ENCODE data around the gene SLC2A2. TPM values are rescaled to one million over a fixed set of nuclear protein-coding genes. Genes with fewer than 3 reads are reported as not detected.

Gene SLC2A2
- total and polyA plus RNA-seq, 2 donors: 0.05 TPM; not detected in 1

DNA sequence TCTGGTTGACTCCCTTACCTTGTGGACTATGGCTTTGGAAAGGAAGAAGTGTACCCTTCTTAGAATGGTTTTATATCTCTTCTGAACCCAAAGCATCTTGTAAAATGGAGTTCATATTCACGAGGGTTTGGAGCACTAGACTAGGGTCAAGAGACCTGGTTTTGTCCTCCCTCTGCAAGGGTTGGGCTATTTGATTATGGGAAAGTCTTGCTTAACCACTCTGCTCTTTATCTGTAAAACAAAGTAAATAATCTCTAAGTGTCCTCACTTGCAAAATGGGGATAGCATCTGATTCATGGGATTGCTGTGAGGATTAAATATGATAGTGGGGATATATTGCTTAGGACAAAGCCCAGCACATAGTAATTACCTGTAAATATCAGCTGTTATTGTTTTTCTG, 17.9 kb upstream of the SLC2A2 start:
- Histone ChIP-seq H3K4me3 (ENCODE audit: low read length in 2 of 2) (no peak overlapping the region), H3K36me3 (ENCODE audit: control insufficient read depth in 2 of 2, insufficient read depth in 2 of 2, low read length in 1 of 2) (no peaks in the 10 kb centered on the region), H3K9me3 (ENCODE audit: control insufficient read depth in 2 of 2, insufficient read depth in 1 of 2, low read length in 1 of 2) (no peaks in the 10 kb centered on the region), H3K27ac (ENCODE audit: low read depth in 1 of 2, low read length in 1 of 2) (no peak overlapping the region), H3K27me3 (ENCODE audit: control insufficient read depth in 2 of 2, insufficient read depth in 1 of 2, low read length in 1 of 2) (no peaks in the 10 kb centered on the region), H3K4me1 (ENCODE audit: control insufficient read depth in 2 of 2, insufficient read depth in 2 of 2, low read length in 2 of 2) (no peaks in the 10 kb centered on the region)
- DNase-seq (ENCODE audit: low read depth in 6 of 9, low spot score in 9 of 9): no peak
- 43% methylated on average over 1 of the region's 1 CpG for WGBS

DNA sequence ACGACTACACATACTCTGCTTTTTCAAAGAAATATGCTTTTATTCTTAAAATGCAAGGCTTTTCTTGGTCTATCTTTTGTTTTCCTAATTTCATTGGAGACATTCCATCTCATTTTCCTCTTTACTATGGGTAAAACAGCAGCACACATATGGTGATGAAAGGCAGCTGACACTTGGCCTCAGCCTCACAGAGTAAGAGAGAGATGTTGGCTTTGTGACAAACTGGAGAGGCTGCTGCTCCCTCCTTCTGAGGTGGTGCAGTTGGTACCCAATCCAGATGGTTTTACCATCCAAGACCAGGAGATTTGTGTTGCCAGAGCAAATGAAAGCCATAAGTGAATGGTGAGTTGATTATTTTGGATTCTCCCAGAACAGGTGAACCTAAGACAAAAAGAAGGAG, 13.2 kb upstream of the SLC2A2 start:
- no peaks in the 10 kb centered on the region for H3K36me3 ChIP-seq (ENCODE audit: control insufficient read depth in 2 of 2, insufficient read depth in 2 of 2, low read length in 1 of 2)
- DNase-seq (ENCODE audit: low read depth in 6 of 9, low spot score in 9 of 9): no peak
- H3K9me3 ChIP-seq (ENCODE audit: control insufficient read depth in 2 of 2, insufficient read depth in 1 of 2, low read length in 1 of 2): no peaks in the 10 kb centered on the region
- 92% methylated on average over 1 of the region's 1 CpG for WGBS
- no peak overlapping the region for H3K4me3 ChIP-seq (ENCODE audit: low read length in 2 of 2)
- no peak overlapping the region for H3K27ac ChIP-seq (ENCODE audit: low read depth in 1 of 2, low read length in 1 of 2)
- H3K4me1 ChIP-seq (ENCODE audit: control insufficient read depth in 2 of 2, insufficient read depth in 2 of 2, low read length in 2 of 2): no peaks in the 10 kb centered on the region
- H3K27me3 ChIP-seq (ENCODE audit: control insufficient read depth in 2 of 2, insufficient read depth in 1 of 2, low read length in 1 of 2): no peaks in the 10 kb centered on the region

DNA sequence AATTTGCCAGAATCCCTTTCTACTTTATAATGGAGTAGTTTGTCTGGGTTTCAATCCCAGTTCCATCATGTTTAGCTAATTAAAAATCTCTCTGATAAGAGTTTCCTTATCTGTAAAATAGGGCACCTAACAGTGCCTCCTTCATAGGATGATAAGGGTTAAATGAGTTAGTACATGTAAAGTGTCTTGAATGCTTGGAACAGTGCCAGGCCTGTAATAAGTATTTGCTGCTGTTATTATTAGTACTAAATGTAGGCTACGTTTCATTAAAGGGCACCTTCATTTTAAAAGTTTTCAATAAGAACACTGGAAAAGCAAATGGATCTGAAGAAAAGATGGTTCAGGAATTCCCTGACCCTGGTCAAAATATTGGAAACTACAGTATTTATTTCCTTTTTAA, 11.8 kb upstream of the SLC2A2 start:
- H3K27ac ChIP-seq (ENCODE audit: low read depth in 1 of 2, low read length in 1 of 2): no peak overlapping the region
- DNase-seq (ENCODE audit: low read depth in 6 of 9, low spot score in 9 of 9): no peak
- WGBS: 96% methylated on average over 1 of the region's 1 CpG
- H3K9me3 ChIP-seq (ENCODE audit: control insufficient read depth in 2 of 2, insufficient read depth in 1 of 2, low read length in 1 of 2): no peaks in the 10 kb centered on the region
- no peaks in the 10 kb centered on the region for H3K4me1 ChIP-seq (ENCODE audit: control insufficient read depth in 2 of 2, insufficient read depth in 2 of 2, low read length in 2 of 2)
- H3K4me3 ChIP-seq (ENCODE audit: low read length in 2 of 2): no peak overlapping the region
- H3K36me3 ChIP-seq (ENCODE audit: control insufficient read depth in 2 of 2, insufficient read depth in 2 of 2, low read length in 1 of 2): no peaks in the 10 kb centered on the region
- H3K27me3 ChIP-seq (ENCODE audit: control insufficient read depth in 2 of 2, insufficient read depth in 1 of 2, low read length in 1 of 2): no peaks in the 10 kb centered on the region

DNA sequence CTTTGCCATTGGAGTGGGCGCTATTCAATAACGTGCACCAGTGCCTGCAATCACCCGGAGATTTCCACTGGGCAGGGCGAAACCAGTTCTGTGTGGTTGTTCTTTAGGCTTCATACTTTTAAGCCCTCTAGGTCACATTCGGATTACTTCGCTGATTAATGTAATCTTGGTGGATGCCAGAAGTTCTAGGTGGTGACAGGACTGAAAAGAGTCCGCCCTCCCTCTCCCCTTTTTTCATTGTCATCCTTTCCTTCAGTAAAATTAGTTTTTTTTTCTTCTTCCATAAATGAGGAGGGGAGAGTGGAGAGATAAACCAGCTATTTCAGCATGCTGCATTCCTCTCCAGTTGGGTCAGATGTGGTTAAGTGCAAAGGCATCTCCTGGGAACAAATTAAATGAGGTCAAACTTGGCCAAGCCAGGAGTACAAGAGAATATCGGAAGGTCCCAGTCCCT, 2.3 kb upstream of the SLC2A2 start:
- 74% methylated on average over 8 of the region's 8 CpGs for WGBS
- DNase-seq (ENCODE audit: low read depth in 6 of 9, low spot score in 9 of 9): no peak

DNA sequence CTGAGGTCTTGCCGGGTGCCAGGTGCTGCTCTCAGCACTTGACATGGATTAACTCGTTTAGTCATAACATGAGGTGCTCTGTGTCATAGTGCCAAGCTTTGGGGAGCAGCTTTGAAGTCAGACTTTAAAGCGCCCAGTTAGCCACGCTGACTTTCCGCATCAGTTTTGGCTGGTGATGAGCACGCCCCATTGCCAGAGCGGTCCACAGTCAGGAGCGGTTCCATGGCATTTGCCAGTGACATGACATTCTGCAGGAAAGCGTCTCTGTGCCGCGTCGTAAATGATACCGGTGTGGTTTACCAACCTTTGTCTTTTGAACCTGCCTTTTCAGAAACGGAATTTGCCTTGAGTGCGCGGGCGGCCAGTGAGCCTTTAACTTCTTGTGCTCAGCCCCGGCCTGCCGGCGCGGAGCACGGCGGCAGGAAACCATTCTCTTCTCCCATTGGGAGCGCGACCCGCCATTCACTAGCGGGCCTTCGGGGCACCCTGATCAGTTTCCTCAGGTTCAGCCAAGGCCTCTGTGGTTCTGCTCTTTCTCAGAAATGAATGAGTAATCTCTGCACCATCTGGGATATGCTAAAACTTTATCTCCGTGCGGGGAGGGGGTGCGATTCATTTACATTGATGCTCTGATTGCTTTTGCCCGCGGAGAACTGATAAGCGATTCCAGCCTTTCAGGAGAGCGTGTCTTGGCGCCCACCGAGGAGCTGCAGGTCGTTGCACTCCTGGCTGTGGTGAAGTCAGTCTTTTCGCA, 1.7 kb upstream of the SLC2A2 start:
- peak overlapping the region in 1 of 2 donors; percentile 24 for H3K4me3 ChIP-seq (ENCODE audit: low read length in 2 of 2)
- peaks cover 0 to 13% of the 10 kb centered on the region in 2 donors for H3K27me3 ChIP-seq (ENCODE audit: control insufficient read depth in 2 of 2, insufficient read depth in 1 of 2, low read length in 1 of 2)
- H3K9me3 ChIP-seq (ENCODE audit: control insufficient read depth in 2 of 2, insufficient read depth in 1 of 2, low read length in 1 of 2): no peaks in the 10 kb centered on the region
- H3K36me3 ChIP-seq (ENCODE audit: control insufficient read depth in 2 of 2, insufficient read depth in 2 of 2, low read length in 1 of 2): no peaks in the 10 kb centered on the region
- peaks cover 0 to 9% of the 10 kb centered on the region in 2 donors for H3K4me1 ChIP-seq (ENCODE audit: control insufficient read depth in 2 of 2, insufficient read depth in 2 of 2, low read length in 2 of 2)
- H3K27ac ChIP-seq (ENCODE audit: low read depth in 1 of 2, low read length in 1 of 2): no peak overlapping the region
- DNase-seq (ENCODE audit: low read depth in 6 of 9, low spot score in 9 of 9): peak in 7 of 9 donors; percentile 18 to 67 (median 29)
- 13% methylated on average over 39 of the region's 39 CpGs for WGBS

More for the DNA sequence above, 2.3 kb upstream of the SLC2A2 start:
- Histone ChIP-seq H3K36me3 (ENCODE audit: control insufficient read depth in 2 of 2, insufficient read depth in 2 of 2, low read length in 1 of 2) (no peaks in the 10 kb centered on the region), H3K9me3 (ENCODE audit: control insufficient read depth in 2 of 2, insufficient read depth in 1 of 2, low read length in 1 of 2) (no peaks in the 10 kb centered on the region), H3K27me3 (ENCODE audit: control insufficient read depth in 2 of 2, insufficient read depth in 1 of 2, low read length in 1 of 2) (peaks cover 0 to 13% of the 10 kb centered on the region in 2 donors), H3K4me1 (ENCODE audit: control insufficient read depth in 2 of 2, insufficient read depth in 2 of 2, low read length in 2 of 2) (peaks cover 0 to 9% of the 10 kb centered on the region in 2 donors), H3K4me3 (ENCODE audit: low read length in 2 of 2) (no peak overlapping the region), H3K27ac (ENCODE audit: low read depth in 1 of 2, low read length in 1 of 2) (no peak overlapping the region)

DNA sequence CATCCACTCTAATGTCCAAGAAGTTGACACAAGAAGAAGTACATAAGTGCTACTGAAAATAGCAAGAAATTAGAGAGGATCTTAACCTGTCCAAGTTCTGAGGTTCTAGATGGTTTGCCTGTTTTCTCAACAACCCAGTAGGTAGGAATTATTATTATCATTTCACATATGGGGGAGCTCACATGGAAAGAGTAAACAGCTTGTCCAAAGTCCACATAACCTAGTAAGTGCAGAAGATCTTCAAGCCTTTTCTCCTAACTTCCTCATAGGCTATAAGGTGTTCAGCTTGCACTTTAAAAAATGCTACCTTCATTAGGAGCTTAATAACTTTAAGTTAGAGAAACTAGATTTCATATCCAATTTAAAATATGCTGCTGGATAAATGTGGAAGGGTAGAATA, 3.0 kb downstream of the SLC2A2 start:
- Histone ChIP-seq H3K4me3 (ENCODE audit: low read length in 2 of 2) (no peak overlapping the region), H3K27ac (ENCODE audit: low read depth in 1 of 2, low read length in 1 of 2) (no peak overlapping the region), H3K4me1 (ENCODE audit: control insufficient read depth in 2 of 2, insufficient read depth in 2 of 2, low read length in 2 of 2) (peaks cover 0 to 7% of the 10 kb centered on the region in 2 donors), H3K9me3 (ENCODE audit: control insufficient read depth in 2 of 2, insufficient read depth in 1 of 2, low read length in 1 of 2) (no peaks in the 10 kb centered on the region), H3K27me3 (ENCODE audit: control insufficient read depth in 2 of 2, insufficient read depth in 1 of 2, low read length in 1 of 2) (peaks cover 0 to 8% of the 10 kb centered on the region in 2 donors), H3K36me3 (ENCODE audit: control insufficient read depth in 2 of 2, insufficient read depth in 2 of 2, low read length in 1 of 2) (no peaks in the 10 kb centered on the region)
- no peak for DNase-seq (ENCODE audit: low read depth in 6 of 9, low spot score in 9 of 9)

DNA sequence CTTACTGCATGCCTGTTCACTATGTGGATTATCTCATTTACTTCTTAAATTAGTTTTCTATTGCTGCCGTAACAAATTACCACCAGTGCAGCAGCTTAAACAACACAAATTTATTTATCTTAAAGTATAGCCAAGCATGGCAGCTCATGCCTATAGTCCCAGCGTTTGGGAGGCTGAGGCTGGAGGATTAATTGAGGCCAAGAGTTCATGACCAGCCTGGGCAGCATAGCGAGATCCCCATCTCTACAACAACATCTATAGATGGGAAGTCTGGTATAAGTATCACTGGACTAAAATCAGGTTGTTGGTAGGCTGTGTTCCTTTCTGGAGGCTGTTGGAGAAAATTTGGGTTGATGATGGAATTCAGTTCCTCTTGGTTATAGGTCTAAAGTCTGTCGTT, 5.1 kb downstream of the SLC2A2 start:
- WGBS: 95% methylated on average over 4 of the region's 4 CpGs
- Histone ChIP-seq H3K36me3 (ENCODE audit: control insufficient read depth in 2 of 2, insufficient read depth in 2 of 2, low read length in 1 of 2) (no peaks in the 10 kb centered on the region), H3K4me1 (ENCODE audit: control insufficient read depth in 2 of 2, insufficient read depth in 2 of 2, low read length in 2 of 2) (no peaks in the 10 kb centered on the region), H3K27ac (ENCODE audit: low read depth in 1 of 2, low read length in 1 of 2) (no peak overlapping the region), H3K9me3 (ENCODE audit: control insufficient read depth in 2 of 2, insufficient read depth in 1 of 2, low read length in 1 of 2) (no peaks in the 10 kb centered on the region), H3K4me3 (ENCODE audit: low read length in 2 of 2) (no peak overlapping the region), H3K27me3 (ENCODE audit: control insufficient read depth in 2 of 2, insufficient read depth in 1 of 2, low read length in 1 of 2) (no peaks in the 10 kb centered on the region)
- no peak for DNase-seq (ENCODE audit: low read depth in 6 of 9, low spot score in 9 of 9)

DNA sequence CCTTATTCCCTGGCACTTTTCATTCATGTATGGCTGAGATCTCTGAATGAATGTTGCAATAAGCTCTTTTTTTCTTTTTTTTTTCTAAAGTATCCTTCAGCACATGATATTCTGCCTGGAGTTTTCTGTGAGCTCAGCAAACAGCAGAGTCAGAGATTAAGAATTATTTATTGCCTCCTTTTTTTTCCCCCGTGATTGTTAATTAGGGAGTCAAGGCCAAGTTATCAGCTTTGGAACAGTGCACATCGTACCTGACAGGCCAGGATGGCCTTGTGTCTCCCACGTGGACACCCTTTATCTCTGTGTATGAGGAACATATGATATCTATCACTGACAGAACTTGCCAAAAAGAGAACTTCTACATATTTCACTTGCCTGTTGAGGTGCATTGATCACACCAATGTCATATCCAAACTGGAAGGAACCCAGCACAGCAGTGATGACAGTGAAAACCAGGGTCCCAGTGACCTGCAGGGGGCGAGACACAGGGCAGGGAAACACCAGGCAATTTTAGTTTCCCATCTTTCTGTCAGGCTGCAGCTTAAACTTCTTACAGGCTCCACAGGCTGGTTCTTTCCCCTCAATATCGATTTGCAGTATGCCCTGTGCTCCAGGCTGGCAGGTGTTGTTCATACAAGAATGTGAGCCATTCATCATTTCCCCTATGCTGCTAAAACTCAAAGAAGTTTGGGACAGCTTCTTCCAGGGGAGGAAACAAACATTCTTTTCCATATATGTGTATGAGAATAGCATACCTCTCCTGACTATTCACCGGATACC, 8.2 kb downstream of the SLC2A2 start:
- no peak for DNase-seq (ENCODE audit: low read depth in 6 of 9, low spot score in 9 of 9)

More for the DNA sequence above, 8.2 kb downstream of the SLC2A2 start:
- 75% methylated on average over 6 of the region's 6 CpGs for WGBS
- Histone ChIP-seq H3K9me3 (ENCODE audit: control insufficient read depth in 2 of 2, insufficient read depth in 1 of 2, low read length in 1 of 2) (no peaks in the 10 kb centered on the region), H3K36me3 (ENCODE audit: control insufficient read depth in 2 of 2, insufficient read depth in 2 of 2, low read length in 1 of 2) (no peaks in the 10 kb centered on the region), H3K27me3 (ENCODE audit: control insufficient read depth in 2 of 2, insufficient read depth in 1 of 2, low read length in 1 of 2) (no peaks in the 10 kb centered on the region), H3K4me3 (ENCODE audit: low read length in 2 of 2) (no peak overlapping the region), H3K27ac (ENCODE audit: low read depth in 1 of 2, low read length in 1 of 2) (no peak overlapping the region), H3K4me1 (ENCODE audit: control insufficient read depth in 2 of 2, insufficient read depth in 2 of 2, low read length in 2 of 2) (no peaks in the 10 kb centered on the region)

Data from thymus (tissue), 11 donors.